ENCODE measurements around the gene SNED1. TPM values are rescaled to one million over a fixed set of nuclear protein-coding genes. Genes with fewer than 3 reads are reported as not detected.

SNED1 gene
- total and polyA plus RNA-seq, 4 donors = 0.65 to 18.1 (median 2.8) TPM

GRCh38 chr2:241043581-241043980, 45.2 kb downstream of the SNED1 start:
- no peak overlapping the region for H3K9ac ChIP-seq (ENCODE audit: low read depth in 1 of 2, low read length in 2 of 2)
- DNase-seq (ENCODE audit: low spot score) = no peak
- H3K27ac ChIP-seq (ENCODE audit: low read depth in 1 of 2, low read length in 2 of 2) = no peak overlapping the region
- no peak overlapping the region for H3K4me3 ChIP-seq (ENCODE audit: low read depth in 1 of 3, low read length in 3 of 3)
- peaks cover 5 to 36% (median 18%) of the 10 kb centered on the region in 4 donors for H3K36me3 ChIP-seq (ENCODE audit: control insufficient read depth in 4 of 4, insufficient read depth in 3 of 4, low read depth in 1 of 4, low read length in 3 of 4)
- H3K27me3 ChIP-seq (ENCODE audit: control insufficient read depth in 4 of 4, insufficient read depth in 4 of 4, low read length in 3 of 4) = no peaks in the 10 kb centered on the region
- TF ChIP-seq FOXA1 (IDR thresholded peaks at IDR 0.05) (no peak), JUND (IDR thresholded peaks at IDR 0.05) (no peak), TAF1 (conservative IDR thresholded peaks at IDR 0.05) (no peak), REST (IDR thresholded peaks at IDR 0.05) (no peak), YY1 (IDR thresholded peaks at IDR 0.05) (no peak), SP1 (IDR thresholded peaks at IDR 0.05) (no peak), ZBTB33 (IDR thresholded peaks at IDR 0.05) (no peak), GABPA (IDR thresholded peaks at IDR 0.05 in 1 of 2, conservative IDR thresholded peaks at IDR 0.05 in 1 of 2) (no peak)
- TF ChIP-seq, protein P1, sequence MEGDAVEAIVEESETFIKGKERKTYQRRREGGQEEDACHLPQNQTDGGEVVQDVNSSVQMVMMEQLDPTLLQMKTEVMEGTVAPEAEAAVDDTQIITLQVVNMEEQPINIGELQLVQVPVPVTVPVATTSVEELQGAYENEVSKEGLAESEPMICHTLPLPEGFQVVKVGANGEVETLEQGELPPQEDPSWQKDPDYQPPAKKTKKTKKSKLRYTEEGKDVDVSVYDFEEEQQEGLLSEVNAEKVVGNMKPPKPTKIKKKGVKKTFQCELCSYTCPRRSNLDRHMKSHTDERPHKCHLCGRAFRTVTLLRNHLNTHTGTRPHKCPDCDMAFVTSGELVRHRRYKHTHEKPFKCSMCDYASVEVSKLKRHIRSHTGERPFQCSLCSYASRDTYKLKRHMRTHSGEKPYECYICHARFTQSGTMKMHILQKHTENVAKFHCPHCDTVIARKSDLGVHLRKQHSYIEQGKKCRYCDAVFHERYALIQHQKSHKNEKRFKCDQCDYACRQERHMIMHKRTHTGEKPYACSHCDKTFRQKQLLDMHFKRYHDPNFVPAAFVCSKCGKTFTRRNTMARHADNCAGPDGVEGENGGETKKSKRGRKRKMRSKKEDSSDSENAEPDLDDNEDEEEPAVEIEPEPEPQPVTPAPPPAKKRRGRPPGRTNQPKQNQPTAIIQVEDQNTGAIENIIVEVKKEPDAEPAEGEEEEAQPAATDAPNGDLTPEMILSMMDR (IDR thresholded peaks at IDR 0.05; ENCODE audit: low read depth, low read length, missing input control) = no peak
- TF ChIP-seq, protein P2, sequence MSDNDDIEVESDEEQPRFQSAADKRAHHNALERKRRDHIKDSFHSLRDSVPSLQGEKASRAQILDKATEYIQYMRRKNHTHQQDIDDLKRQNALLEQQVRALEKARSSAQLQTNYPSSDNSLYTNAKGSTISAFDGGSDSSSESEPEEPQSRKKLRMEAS (IDR thresholded peaks at IDR 0.05) = no peak
- no peaks in the 10 kb centered on the region for H3K4me1 ChIP-seq (ENCODE audit: control insufficient read depth in 4 of 4, insufficient read depth in 4 of 4, low read length in 3 of 4)
- no peaks in the 10 kb centered on the region for H3K9me3 ChIP-seq (ENCODE audit: control insufficient read depth in 4 of 4, low read length in 3 of 4)

DNA sequence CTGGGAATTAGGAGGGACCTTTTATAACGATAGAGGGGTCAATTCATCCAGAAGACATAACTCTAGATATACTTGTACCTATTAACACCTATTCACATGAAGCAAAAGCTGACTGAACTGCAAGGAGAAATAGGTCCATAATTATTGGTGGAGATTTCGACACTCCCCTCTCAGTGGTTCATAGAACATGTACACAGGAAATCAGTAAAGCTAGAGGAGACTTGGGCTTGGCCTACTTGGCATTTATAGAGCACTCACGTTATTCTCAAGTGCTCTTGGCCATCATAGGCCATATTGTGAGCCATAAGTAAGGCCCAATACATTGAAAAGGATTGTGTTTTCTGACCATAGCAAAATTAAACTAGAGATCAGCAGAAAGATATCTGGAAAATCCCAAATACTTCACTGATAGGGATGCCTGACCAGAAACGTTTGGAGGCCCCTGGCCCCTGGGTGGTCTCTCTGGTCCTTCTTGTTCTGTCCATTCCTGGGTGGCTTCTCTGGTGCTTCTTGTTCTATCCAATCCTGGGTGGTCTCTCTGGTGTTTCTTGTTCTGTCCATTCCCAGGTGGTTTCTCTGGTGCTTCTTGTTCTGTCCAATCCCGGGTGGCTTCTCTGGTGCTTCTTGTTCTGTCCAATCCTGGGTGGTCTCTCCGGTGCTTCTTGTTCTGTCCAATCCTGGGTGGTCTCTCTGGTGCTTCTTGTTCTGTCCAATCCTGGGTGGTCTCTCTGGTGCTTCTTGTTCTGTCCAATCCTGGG, 49.0 kb downstream of the SNED1 start:
- no peak overlapping the region for H3K27ac ChIP-seq (ENCODE audit: low read depth in 1 of 2, low read length in 2 of 2)
- H3K9ac ChIP-seq (ENCODE audit: low read depth in 1 of 2, low read length in 2 of 2) = no peak overlapping the region
- TF ChIP-seq GABPA (IDR thresholded peaks at IDR 0.05 in 1 of 2, conservative IDR thresholded peaks at IDR 0.05 in 1 of 2) = no peak
- no peak for TF ChIP-seq REST (IDR thresholded peaks at IDR 0.05)
- TF ChIP-seq, protein P1 (IDR thresholded peaks at IDR 0.05; ENCODE audit: low read depth, low read length, missing input control) = no peak
- TF ChIP-seq, protein P2 (IDR thresholded peaks at IDR 0.05) = no peak
- no peak for TF ChIP-seq RAD21 (IDR thresholded peaks at IDR 0.05)
- no peak for TF ChIP-seq FOXA1 (IDR thresholded peaks at IDR 0.05)
- TF ChIP-seq FOXA2 (IDR thresholded peaks at IDR 0.05) = no peak
- no peak for TF ChIP-seq HNF4A (conservative IDR thresholded peaks at IDR 0.05)
- TF ChIP-seq JUND (IDR thresholded peaks at IDR 0.05) = no peak
- no peak for TF ChIP-seq SP1 (IDR thresholded peaks at IDR 0.05)
- TF ChIP-seq EGR1 (IDR thresholded peaks at IDR 0.05; ENCODE audit: low read depth in 2 of 2) = no peak
- no peak for TF ChIP-seq NR2F2 (IDR thresholded peaks at IDR 0.05)
- no peak for TF ChIP-seq RXRA (IDR thresholded peaks at IDR 0.05)
- H3K4me3 ChIP-seq (ENCODE audit: low read depth in 1 of 3, low read length in 3 of 3) = no peak overlapping the region
- no peaks in the 10 kb centered on the region for H3K4me1 ChIP-seq (ENCODE audit: control insufficient read depth in 4 of 4, insufficient read depth in 4 of 4, low read length in 3 of 4)
- WGBS = 90% methylated on average over 6 of the region's 6 CpGs
- H3K9me3 ChIP-seq (ENCODE audit: control insufficient read depth in 4 of 4, low read length in 3 of 4) = no peaks in the 10 kb centered on the region
- H3K36me3 ChIP-seq (ENCODE audit: control insufficient read depth in 4 of 4, insufficient read depth in 3 of 4, low read depth in 1 of 4, low read length in 3 of 4) = peaks cover 2 to 51% (median 26%) of the 10 kb centered on the region in 4 donors
- no peak for DNase-seq (ENCODE audit: low spot score)
- H3K27me3 ChIP-seq (ENCODE audit: control insufficient read depth in 4 of 4, insufficient read depth in 4 of 4, low read length in 3 of 4) = no peaks in the 10 kb centered on the region
